ENCODE data around the gene RPN2.

- TF ChIP-seq, protein P1, sequence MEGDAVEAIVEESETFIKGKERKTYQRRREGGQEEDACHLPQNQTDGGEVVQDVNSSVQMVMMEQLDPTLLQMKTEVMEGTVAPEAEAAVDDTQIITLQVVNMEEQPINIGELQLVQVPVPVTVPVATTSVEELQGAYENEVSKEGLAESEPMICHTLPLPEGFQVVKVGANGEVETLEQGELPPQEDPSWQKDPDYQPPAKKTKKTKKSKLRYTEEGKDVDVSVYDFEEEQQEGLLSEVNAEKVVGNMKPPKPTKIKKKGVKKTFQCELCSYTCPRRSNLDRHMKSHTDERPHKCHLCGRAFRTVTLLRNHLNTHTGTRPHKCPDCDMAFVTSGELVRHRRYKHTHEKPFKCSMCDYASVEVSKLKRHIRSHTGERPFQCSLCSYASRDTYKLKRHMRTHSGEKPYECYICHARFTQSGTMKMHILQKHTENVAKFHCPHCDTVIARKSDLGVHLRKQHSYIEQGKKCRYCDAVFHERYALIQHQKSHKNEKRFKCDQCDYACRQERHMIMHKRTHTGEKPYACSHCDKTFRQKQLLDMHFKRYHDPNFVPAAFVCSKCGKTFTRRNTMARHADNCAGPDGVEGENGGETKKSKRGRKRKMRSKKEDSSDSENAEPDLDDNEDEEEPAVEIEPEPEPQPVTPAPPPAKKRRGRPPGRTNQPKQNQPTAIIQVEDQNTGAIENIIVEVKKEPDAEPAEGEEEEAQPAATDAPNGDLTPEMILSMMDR (optimal IDR thresholded peaks at IDR 0.05 in 1 of 3, IDR thresholded peaks at IDR 0.05 in 1 of 3, conservative IDR thresholded peaks at IDR 0.05 in 1 of 3; ENCODE audit: extremely low read depth in 1 of 3, insufficient read depth in 2 of 3, low read length in 3 of 3) = no peak
- no peak for TF ChIP-seq EZH2 (IDR thresholded peaks at IDR 0.05; ENCODE audit: low read length)
Measured at GRCh38 chr20:37201827-37202162, 22.7 kb downstream of the RPN2 start.

All from keratinocyte (primary cell).